SK-N-SH (cell line): Measurements from ENCODE around the gene PEX16. TPM values are rescaled to one million over a fixed set of nuclear protein-coding genes. Genes with fewer than 3 reads are reported as not detected.

ENCODE experiments used
- CTCF ChIA-PET: fragments of 300-600, 350-600 bp; formaldehyde crosslinking; extraction: SDS; loops from one replicate; lab custom pipeline; 2021; lab: Yijun Ruan, JAX
- POLR2A ChIA-PET: fragments of 350-600 bp; sonication (Branson Sonifier 250); formaldehyde crosslinking; extraction: SDS; loops from one replicate; lab custom pipeline; 2020; ENCODE audit warnings: antibody characterized with exemption, inconsistent platforms; lab: Yijun Ruan, JAX
- DNase-seq: peaks from one replicate; pipeline ENCODE4 v3.0.0; 2012
- H2AFZ ChIP-seq: fragments of 200-600 bp; sonication (generic); 2 replicates; pipeline ENCODE4 v1.8.1; 2016; ENCODE audit warnings: antibody characterized with exemption, mild to moderate bottlenecking, low read depth
- H3F3A ChIP-seq: fragments of 200-600 bp; sonication (generic); replicated peaks from 2 replicates; pipeline ENCODE3; 2016; ENCODE audit warnings: antibody characterized with exemption, mild to moderate bottlenecking; ENCODE audit not compliant: insufficient read depth
- H3K27ac ChIP-seq, 2 experiments: fragments of 200-500 bp in 1 of 2; fragments of 200-600 bp in 1 of 2; sonication (Bioruptor generic) in 1 of 2; sonication (generic), shearing (Covaris generic) in 1 of 2; 2 replicates each; pipeline versions ENCODE4 v1.5.1 to v1.6.1; 2014 to 2016; ENCODE audit warnings: low read depth in 2 of 2, inconsistent platforms in 1 of 2, low read length in 1 of 2, mild to moderate bottlenecking in 1 of 2, mixed read lengths in 1 of 2
- H3K27me3 ChIP-seq: fragments of 200-600 bp; sonication (generic), shearing (Covaris generic); 2 replicates; pipeline ENCODE4 v1.6.1; 2016; ENCODE audit warnings: mixed run types; ENCODE audit not compliant: insufficient read depth
- H3K36me3 ChIP-seq, 2 experiments: fragments of 200-500 bp in 1 of 2; fragments of 200-600 bp in 1 of 2; sonication (Bioruptor generic) in 1 of 2; sonication (generic) in 1 of 2; replicated peaks in 1 of 2; 2 replicates each; pipeline versions ENCODE3 to v1.5.1; 2014 to 2016; ENCODE audit warnings: low read length in 1 of 2, mild to moderate bottlenecking in 1 of 2; ENCODE audit not compliant: insufficient read depth in 2 of 2, control insufficient read depth in 1 of 2
- H3K4me1 ChIP-seq, 2 experiments: fragments of 200-500 bp in 1 of 2; fragments of 200-600 bp in 1 of 2; sonication (Bioruptor generic) in 1 of 2; sonication (generic), shearing (Covaris generic) in 1 of 2; 2 replicates each; pipeline versions ENCODE4 v1.5.1 to v1.6.1; 2014 to 2016; ENCODE audit warnings: low read depth in 1 of 2, low read length in 1 of 2, mixed run types in 1 of 2; ENCODE audit not compliant: insufficient read depth in 2 of 2, control insufficient read depth in 1 of 2
- H3K4me2 ChIP-seq: fragments of 200-600 bp; sonication (generic), shearing (Covaris generic); 2 replicates; pipeline ENCODE4 v1.6.1; 2017; ENCODE audit warnings: mixed run types
- H3K4me3 ChIP-seq, 2 experiments: fragments of 200-500 bp in 1 of 2; fragments of 200-600 bp in 1 of 2; sonication (Bioruptor generic) in 1 of 2; sonication (generic), shearing (Covaris generic) in 1 of 2; 2 replicates each; pipeline versions ENCODE4 v1.5.1 to v1.8.1; 2014 to 2016; ENCODE audit warnings: low read depth in 2 of 2, inconsistent platforms in 1 of 2, low read length in 1 of 2, mild to moderate bottlenecking in 1 of 2, mixed read lengths in 1 of 2, moderate library complexity in 1 of 2
- H3K79me2 ChIP-seq: fragments of 200-600 bp; sonication (generic); 2 replicates; pipeline ENCODE4 v1.8.1; 2017; ENCODE audit warnings: mild to moderate bottlenecking; ENCODE audit not compliant: insufficient read depth
- H3K9ac ChIP-seq: fragments of 200-600 bp; sonication (generic); 2 replicates; pipeline ENCODE4 v1.6.1; 2017; ENCODE audit warnings: mixed run types
- H3K9me2 ChIP-seq: fragments of 200-600 bp; sonication (generic); 2 replicates; pipeline ENCODE4 v1.6.1; 2017; ENCODE audit warnings: mixed run types
- H3K9me3 ChIP-seq: fragments of 200-600 bp; sonication (generic); 2 replicates; pipeline ENCODE4 v1.6.1; 2017; ENCODE audit warnings: mixed run types, mild to moderate bottlenecking, moderate library complexity
- H4K20me1 ChIP-seq: fragments of 200-600 bp; sonication (generic); 2 replicates; pipeline ENCODE4 v1.6.1; 2017; ENCODE audit warnings: mild to moderate bottlenecking, mixed run types; ENCODE audit not compliant: insufficient read depth
- CHD2 ChIP-seq: fragments of 150-350 bp; IDR thresholded peaks from 2 replicates; pipeline ENCODE4 v1.6.1; 2018; ENCODE audit warnings: low read length; ENCODE audit not compliant: partially characterized antibody
- CTCF ChIP-seq: fragments of 200-600 bp; sonication (generic); IDR thresholded peaks from 2 replicates; pipeline ENCODE4 v1.6.1; 2017; ENCODE audit warnings: antibody characterized with exemption, mild to moderate bottlenecking, moderate library complexity
- EP300 ChIP-seq, 2 experiments: IDR thresholded peaks; 2 replicates each; pipeline versions ENCODE4 v1.4.0 to v1.6.1; 2012; ENCODE audit warnings: borderline replicate concordance in 1 of 2, low read depth in 1 of 2, low read length in 1 of 2
- FOXJ3 ChIP-seq: sonication (generic); formaldehyde crosslinking; IDR thresholded peaks from 2 replicates; pipeline ENCODE4 v1.5.1; 2020; ENCODE audit warnings: mild to moderate bottlenecking, missing genetic modification reagents
- FOXM1 ChIP-seq: IDR thresholded peaks from 2 replicates; pipeline ENCODE4 v1.4.0; 2012; ENCODE audit warnings: low read depth, mild to moderate bottlenecking
- GABPA ChIP-seq: IDR thresholded peaks from 2 replicates; pipeline ENCODE4 v1.4.0; 2012; ENCODE audit warnings: low read depth, mild to moderate bottlenecking
- MAX ChIP-seq: IDR thresholded peaks from 2 replicates; pipeline ENCODE4 v1.4.0; 2012; ENCODE audit warnings: low read depth
- MXI1 ChIP-seq: IDR thresholded peaks from 2 replicates; pipeline ENCODE4 v1.6.1; 2012; ENCODE audit warnings: mild to moderate bottlenecking, low read depth, low read length, improper control_type of control experiment
- NFIC ChIP-seq: IDR thresholded peaks from 2 replicates; pipeline ENCODE4 v1.4.0; 2012; ENCODE audit warnings: borderline replicate concordance
- PBX3 ChIP-seq: IDR thresholded peaks from 2 replicates; pipeline ENCODE4; 2012
- RAD21 ChIP-seq: IDR thresholded peaks from 2 replicates; pipeline ENCODE4 v1.6.1; 2012; ENCODE audit warnings: mild to moderate bottlenecking, low read length
- RCOR1 ChIP-seq: fragments of 150-350 bp; IDR thresholded peaks from 2 replicates; pipeline ENCODE4 v1.6.1; 2017; ENCODE audit warnings: antibody characterized with exemption, low read length
- REST ChIP-seq: IDR thresholded peaks from 2 replicates; pipeline ENCODE4 v1.6.1; 2012; ENCODE audit warnings: mild to moderate bottlenecking, low read depth, low read length, moderate library complexity
- SMC3 ChIP-seq: IDR thresholded peaks from 2 replicates; pipeline ENCODE4 v1.6.1; 2012; ENCODE audit warnings: low read depth, low read length, improper control_type of control experiment
- TAF1 ChIP-seq: IDR thresholded peaks from 2 replicates; pipeline ENCODE4 v1.6.1; 2012; ENCODE audit warnings: low read depth, mild to moderate bottlenecking, low read length, moderate library complexity, borderline replicate concordance
- TCF12 ChIP-seq: IDR thresholded peaks from 2 replicates; pipeline ENCODE4 v1.4.0; 2012
- TEAD4 ChIP-seq: IDR thresholded peaks from 2 replicates; pipeline ENCODE4 v1.4.0; 2012; ENCODE audit warnings: mild to moderate bottlenecking, borderline replicate concordance; ENCODE audit not compliant: insufficient read depth
- USF2 ChIP-seq: fragments of 150-350 bp; IDR thresholded peaks from 2 replicates; pipeline ENCODE4 v1.6.1; 2017; ENCODE audit warnings: antibody characterized with exemption, low read length, low read depth, borderline replicate concordance
- YY1 ChIP-seq: IDR thresholded peaks from 2 replicates; pipeline ENCODE4 v1.4.0; 2012; ENCODE audit warnings: low read depth, mild to moderate bottlenecking
- ZBTB33 ChIP-seq: IDR thresholded peaks from 2 replicates; pipeline ENCODE4 v1.4.0; 2012; ENCODE audit warnings: low read depth, borderline replicate concordance
- WGBS: methylation state at CpG from one replicate; pipeline ENCODE4 v1.1.6; 2017; ENCODE audit warnings: low lambda C conversion rate; 5-methylcytosine and 5-hydroxymethylcytosine counted together
- polyA plus RNA-seq, 3 experiments: library from polyadenylated mRNA; depleted of rRNA; stranded (reverse); fragments of >200 nt; gene quantifications; 2 replicates each; pipeline ENCODE4 v1.2.3, GENCODE V29; 2012

The PEX16 gene
- polyA plus RNA-seq, 1 of the 3 experiments (the other 2 are of a cell fraction): 46.4 TPM

GRCh38 chr11:45917623-45918330 is at the start of gene PEX16 (continued):
- TF ChIP-seq REST: no peak
- TF ChIP-seq TCF12: no peak
- no peak for TF ChIP-seq FOXM1
- TF ChIP-seq NFIC: peak; percentile 11; the same call in 1 of the 2 replicates
- TF ChIP-seq ZBTB33: no peak
- no peak for TF ChIP-seq PBX3

GRCh38 chr11:45964911-45965389 is 47.3 kb upstream of the PEX16 start:
- no peak overlapping the region for H3K4me2 ChIP-seq
- no peaks in the 10 kb centered on the region; a peak in 1 of 4 replicates for H3K4me1 ChIP-seq
- H3F3A ChIP-seq: peaks cover 6% of the 10 kb centered on the region
- peaks cover 46 to 55% of the 10 kb centered on the region in 2 experiments for H3K36me3 ChIP-seq
- no peak overlapping the region; a peak in 1 of 4 replicates for H3K4me3 ChIP-seq
- H3K27ac ChIP-seq: peak overlapping the region in 1 of 2 experiments; percentile 2; a peak in 1 of 4 replicates
- no peaks in the 10 kb centered on the region for H3K9me2 ChIP-seq
- H3K27me3 ChIP-seq: no peaks in the 10 kb centered on the region
- H2AFZ ChIP-seq: no peak overlapping the region
- peak; percentile 81 for DNase-seq
- H3K9me3 ChIP-seq: no peaks in the 10 kb centered on the region
- POLR2A ChIA-PET: no interaction called here
- 24% methylated on average over 9 of the region's 9 CpGs for WGBS
- no peak overlapping the region for H3K9ac ChIP-seq
- H4K20me1 ChIP-seq: no peaks in the 10 kb centered on the region
- H3K79me2 ChIP-seq: no peaks in the 10 kb centered on the region
- CTCF ChIA-PET: interaction anchor here (0.6 to 5.5 kb wide), 57 partner anchors 10 to 425 kb away, joined by 3 to 93 read pairs (median 5); no protein-coding TSS in a partner anchor
- TF ChIP-seq TEAD4 (no peak), FOXJ3 (no peak), TAF1 (no peak), GABPA (no peak), MAX (peak; percentile 31; the same call in 1 of the 2 replicates), RCOR1 (no peak), SMC3 (peak; percentile 94), FOXM1 (no peak), MXI1 (peak; percentile 19; the same call in 1 of the 2 replicates), EP300 (IDR thresholded peaks at IDR 0.05; ENCODE audit: borderline replicate concordance in 1 of 2, low read depth in 1 of 2, low read length in 1 of 2) (no peak), CHD2 (peak; percentile 27), YY1 (peak; percentile 54; the same call in 1 of the 2 replicates), CTCF (peak; percentile 96), RAD21 (peak; percentile 91), USF2 (no peak)
